Body of pancreas (tissue), 4 donors: ENCODE measurements around the gene MPP3.

Experiments used
- POLR2A ChIP-seq, 3 donors: fragments of 450-650 bp; IDR thresholded peaks; one replicate each; pipeline ENCODE4 v1.6.1; 2016; ENCODE audit warnings: antibody characterized with exemption in 3 of 3, mild to moderate bottlenecking in 2 of 3
- TF ChIP-seq, protein P1 (sequence below), 7 experiments: fragments of 450-650 bp in 4 of 7; fragments of 200-600 bp in 3 of 7; sonication (generic) in 3 of 7; IDR thresholded peaks; one replicate each; pipeline ENCODE4 v1.5.1; 2016 to 2019; ENCODE audit warnings: antibody characterized with exemption in 7 of 7

DNA sequence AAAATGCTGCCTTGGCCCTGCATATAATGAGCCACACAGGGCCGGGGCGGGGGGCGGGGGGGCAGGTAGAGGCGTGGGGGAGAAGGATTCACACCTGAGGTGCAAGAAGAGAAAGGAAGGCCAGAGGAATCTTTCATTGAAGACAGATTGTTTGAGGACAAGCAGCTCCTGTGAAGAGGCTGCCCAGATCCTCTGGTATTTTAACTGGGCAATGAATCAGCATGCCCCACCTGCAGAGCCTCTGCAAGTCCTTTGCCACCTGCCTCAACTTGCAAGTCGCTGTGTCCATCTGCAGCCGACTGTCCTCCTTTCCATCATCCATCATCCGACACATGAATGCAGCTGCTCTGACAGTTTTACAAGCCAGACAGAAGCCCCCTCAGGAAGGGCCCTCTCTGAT, 73.1 kb downstream of the MPP3 start:
- TF ChIP-seq, protein P1, sequence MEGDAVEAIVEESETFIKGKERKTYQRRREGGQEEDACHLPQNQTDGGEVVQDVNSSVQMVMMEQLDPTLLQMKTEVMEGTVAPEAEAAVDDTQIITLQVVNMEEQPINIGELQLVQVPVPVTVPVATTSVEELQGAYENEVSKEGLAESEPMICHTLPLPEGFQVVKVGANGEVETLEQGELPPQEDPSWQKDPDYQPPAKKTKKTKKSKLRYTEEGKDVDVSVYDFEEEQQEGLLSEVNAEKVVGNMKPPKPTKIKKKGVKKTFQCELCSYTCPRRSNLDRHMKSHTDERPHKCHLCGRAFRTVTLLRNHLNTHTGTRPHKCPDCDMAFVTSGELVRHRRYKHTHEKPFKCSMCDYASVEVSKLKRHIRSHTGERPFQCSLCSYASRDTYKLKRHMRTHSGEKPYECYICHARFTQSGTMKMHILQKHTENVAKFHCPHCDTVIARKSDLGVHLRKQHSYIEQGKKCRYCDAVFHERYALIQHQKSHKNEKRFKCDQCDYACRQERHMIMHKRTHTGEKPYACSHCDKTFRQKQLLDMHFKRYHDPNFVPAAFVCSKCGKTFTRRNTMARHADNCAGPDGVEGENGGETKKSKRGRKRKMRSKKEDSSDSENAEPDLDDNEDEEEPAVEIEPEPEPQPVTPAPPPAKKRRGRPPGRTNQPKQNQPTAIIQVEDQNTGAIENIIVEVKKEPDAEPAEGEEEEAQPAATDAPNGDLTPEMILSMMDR (IDR thresholded peaks at IDR 0.05) = no peak
- TF ChIP-seq POLR2A (IDR thresholded peaks at IDR 0.05) = no peak
